ENCODE data around the gene CD200. TPM values are rescaled to one million over a fixed set of nuclear protein-coding genes. Genes with fewer than 3 reads are reported as not detected.

CD200 gene
- total and polyA plus RNA-seq, 8 donors = 6.6 to 58.0 (median 50.2) TPM

- no peak overlapping the region for H3K4me3 ChIP-seq
- H3K9me3 ChIP-seq = no peaks in the 10 kb centered on the region
- H3K27me3 ChIP-seq = peaks cover 0 to 7% of the 10 kb centered on the region in 2 donors
- H3K27ac ChIP-seq = no peak overlapping the region
- H3K4me1 ChIP-seq = peaks cover 0 to 5% of the 10 kb centered on the region in 2 donors
- no peak for TF ChIP-seq CTCF (IDR thresholded peaks at IDR 0.05)
- no peaks in the 10 kb centered on the region for H3K36me3 ChIP-seq
- intact Hi-C loops (cut with DNase I) = no loop called here
- ATAC-seq = no peak
- DNase-seq = no peak
These were observed 5.7 kb downstream of the CD200 start for GRCh38 chr3:112338727-112339056.

- intact Hi-C loops (cut with DNase I) = no loop called here
- Histone ChIP-seq H3K27me3 (peaks cover 0 to 3% of the 10 kb centered on the region in 2 donors), H3K36me3 (no peaks in the 10 kb centered on the region), H3K9me3 (peaks cover 0 to 4% of the 10 kb centered on the region in 2 donors), H3K27ac (no peak overlapping the region), H3K4me3 (no peak overlapping the region), H3K4me1 (peaks cover 0 to 4% of the 10 kb centered on the region in 2 donors)
- no peak for TF ChIP-seq CTCF (IDR thresholded peaks at IDR 0.05)
- no peak for DNase-seq
- ATAC-seq = no peak
These were observed 6.2 kb downstream of the CD200 start for GRCh38 chr3:112339134-112339533.

- ATAC-seq = no peak
- H3K4me3 ChIP-seq = no peak overlapping the region
These were observed 6.7 kb downstream of the CD200 start for GRCh38 chr3:112339609-112340008.

GRCh38 chr3:112341386-112341785, 8.4 kb downstream of the CD200 start:
- H3K27ac ChIP-seq = no peak overlapping the region
- no peak overlapping the region for H3K4me3 ChIP-seq
- intact Hi-C loops (cut with DNase I) = no loop called here
- H3K9me3 ChIP-seq = peaks cover 0 to 4% of the 10 kb centered on the region in 2 donors
- H3K27me3 ChIP-seq = no peaks in the 10 kb centered on the region
- ATAC-seq (no peak), DNase-seq (no peak)
- no peak for TF ChIP-seq CTCF (IDR thresholded peaks at IDR 0.05)
- no peaks in the 10 kb centered on the region for H3K36me3 ChIP-seq
- H3K4me1 ChIP-seq = no peaks in the 10 kb centered on the region

More at GRCh38 chr3:112339609-112340008, 6.7 kb downstream of the CD200 start:
- TF ChIP-seq CTCF (IDR thresholded peaks at IDR 0.05) = no peak
- intact Hi-C loops (cut with DNase I) = no loop called here
- Histone ChIP-seq H3K4me1 (no peaks in the 10 kb centered on the region), H3K9me3 (peaks cover 0 to 4% of the 10 kb centered on the region in 2 donors), H3K27me3 (no peaks in the 10 kb centered on the region), H3K36me3 (no peaks in the 10 kb centered on the region), H3K27ac (no peak overlapping the region)
- DNase-seq = no peak

- ATAC-seq (no peak), DNase-seq (no peak)
- TF ChIP-seq CTCF (IDR thresholded peaks at IDR 0.05) = no peak
- H3K27ac ChIP-seq = no peak overlapping the region
- no peaks in the 10 kb centered on the region for H3K4me1 ChIP-seq
- H3K4me3 ChIP-seq = no peak overlapping the region
- no peaks in the 10 kb centered on the region for H3K36me3 ChIP-seq
- H3K27me3 ChIP-seq = no peaks in the 10 kb centered on the region
- H3K9me3 ChIP-seq = peaks cover 0 to 4% of the 10 kb centered on the region in 2 donors
- intact Hi-C loops (cut with DNase I) = no loop called here
These were observed 12.7 kb downstream of the CD200 start for GRCh38 chr3:112345681-112346080.
